ENCODE measurements around the gene GID8.

DNA sequence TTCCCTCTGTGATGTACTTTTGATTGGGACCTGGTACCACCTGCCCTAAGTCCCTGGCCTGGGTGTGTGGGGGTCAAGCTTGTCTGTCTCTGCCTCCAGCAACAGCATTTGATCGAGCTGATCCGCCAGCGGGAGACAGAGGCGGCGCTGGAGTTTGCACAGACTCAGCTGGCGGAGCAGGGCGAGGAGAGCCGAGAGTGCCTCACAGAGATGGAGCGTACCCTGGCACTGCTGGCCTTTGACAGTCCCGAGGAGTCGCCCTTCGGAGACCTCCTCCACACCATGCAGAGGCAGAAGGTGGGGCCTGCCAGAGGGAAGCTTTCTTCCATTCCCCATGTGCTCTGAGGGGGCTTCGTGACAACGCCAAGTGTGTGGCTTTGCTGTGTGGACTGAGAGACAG, 5.4 kb downstream of the GID8 start:
- TF ChIP-seq, protein P1, sequence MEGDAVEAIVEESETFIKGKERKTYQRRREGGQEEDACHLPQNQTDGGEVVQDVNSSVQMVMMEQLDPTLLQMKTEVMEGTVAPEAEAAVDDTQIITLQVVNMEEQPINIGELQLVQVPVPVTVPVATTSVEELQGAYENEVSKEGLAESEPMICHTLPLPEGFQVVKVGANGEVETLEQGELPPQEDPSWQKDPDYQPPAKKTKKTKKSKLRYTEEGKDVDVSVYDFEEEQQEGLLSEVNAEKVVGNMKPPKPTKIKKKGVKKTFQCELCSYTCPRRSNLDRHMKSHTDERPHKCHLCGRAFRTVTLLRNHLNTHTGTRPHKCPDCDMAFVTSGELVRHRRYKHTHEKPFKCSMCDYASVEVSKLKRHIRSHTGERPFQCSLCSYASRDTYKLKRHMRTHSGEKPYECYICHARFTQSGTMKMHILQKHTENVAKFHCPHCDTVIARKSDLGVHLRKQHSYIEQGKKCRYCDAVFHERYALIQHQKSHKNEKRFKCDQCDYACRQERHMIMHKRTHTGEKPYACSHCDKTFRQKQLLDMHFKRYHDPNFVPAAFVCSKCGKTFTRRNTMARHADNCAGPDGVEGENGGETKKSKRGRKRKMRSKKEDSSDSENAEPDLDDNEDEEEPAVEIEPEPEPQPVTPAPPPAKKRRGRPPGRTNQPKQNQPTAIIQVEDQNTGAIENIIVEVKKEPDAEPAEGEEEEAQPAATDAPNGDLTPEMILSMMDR (conservative IDR thresholded peaks at IDR 0.05; ENCODE audit: low read depth, low read length): no peak
- no peak for TF ChIP-seq EZH2 (IDR thresholded peaks at IDR 0.05; ENCODE audit: low read length, unreplicated experiment)
- TF ChIP-seq EZH2phosphoT487 (IDR thresholded peaks at IDR 0.05; ENCODE audit: borderline replicate concordance, low read length): no peak
